Omental fat pad (tissue), 4 donors: ENCODE measurements around the gene ZNF28. TPM values are rescaled to one million over a fixed set of nuclear protein-coding genes. Genes with fewer than 3 reads are reported as not detected.
A peak's percentile ranks its signal among the peaks of the same experiment; 100 is the strongest.
"Not testable (repeated sequence)": the region's sequence is repeated elsewhere in the genome, so short reads cannot be mapped to it uniquely, and the experiment has no call there.

Experiments used
- ATAC-seq: fragments of 150-250 bp; one replicate; pipeline ENCODE4 v1.9.1; 2016; ENCODE audit warnings: mild to moderate bottlenecking, moderate library complexity; ENCODE audit not compliant: low FRiP score
- DNase-seq: peaks from one replicate; pipeline ENCODE4 v3.0.0-alpha.2; 2019; ENCODE audit warnings: low spot score
- total RNA-seq, 4 donors: library from RNA; depleted of rRNA; stranded (reverse); fragments of >200 nt; gene quantifications; one replicate each; pipeline ENCODE4 v1.1.0, GENCODE V29; 2016
- TF ChIP-seq, protein P1 (sequence below), 3 donors: fragments of 450-650 bp; IDR thresholded peaks; one replicate each; pipeline ENCODE4 v1.5.1; 2016 to 2017; ENCODE audit warnings: antibody characterized with exemption in 3 of 3, mild to moderate bottlenecking in 3 of 3, moderate library complexity in 2 of 3

Gene ZNF28
- total RNA-seq = 10 to 100 TPM in 2 of 4 donors, 1 to 10 TPM in 2; 8.6 to 13.1 (median 10.8) TPM

DNA sequence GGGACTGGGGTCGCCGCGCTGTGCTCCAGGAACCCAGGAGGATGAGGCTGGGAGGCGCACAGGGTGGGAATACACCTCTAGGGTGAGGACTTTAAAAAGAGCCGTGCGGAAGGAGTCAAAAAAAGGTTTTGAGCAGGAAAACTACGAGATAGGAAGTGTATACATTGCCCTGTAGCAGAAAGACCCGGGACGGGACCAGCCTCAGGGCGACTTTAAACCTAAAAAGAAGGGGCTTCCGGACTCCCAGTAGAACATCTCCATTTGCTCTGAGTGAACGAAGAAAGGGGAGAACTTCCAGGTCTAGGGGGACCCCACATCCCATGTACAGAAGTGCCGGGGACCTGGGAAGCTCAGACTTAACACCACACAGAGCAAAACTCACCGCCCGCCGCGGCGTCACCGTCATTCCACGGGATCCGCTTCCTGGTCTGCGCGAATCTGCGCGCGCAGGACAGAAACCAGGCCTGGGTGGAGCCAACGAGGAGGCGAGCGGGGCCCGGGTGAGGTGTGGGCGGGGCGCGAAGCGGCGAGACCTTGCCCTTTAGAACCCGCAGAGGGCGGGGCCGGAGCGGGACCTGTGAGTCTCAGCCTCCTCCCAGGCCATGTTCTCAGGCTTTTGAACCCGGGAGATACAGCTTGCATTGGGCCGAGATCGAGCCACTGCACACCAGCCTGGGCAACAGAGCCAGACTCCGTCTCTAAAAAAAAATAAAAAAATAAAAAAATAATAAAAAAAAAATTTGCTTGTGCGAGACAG, at the start of gene ZNF28:
TSS of gene ZNF28 (minus strand) at position 430 of the 757 bp plus-strand sequence. CDS start 3,675 bp downstream, outside the sequence.
- DNase-seq (peak; percentile 28), ATAC-seq (peak; percentile 99)

DNA sequence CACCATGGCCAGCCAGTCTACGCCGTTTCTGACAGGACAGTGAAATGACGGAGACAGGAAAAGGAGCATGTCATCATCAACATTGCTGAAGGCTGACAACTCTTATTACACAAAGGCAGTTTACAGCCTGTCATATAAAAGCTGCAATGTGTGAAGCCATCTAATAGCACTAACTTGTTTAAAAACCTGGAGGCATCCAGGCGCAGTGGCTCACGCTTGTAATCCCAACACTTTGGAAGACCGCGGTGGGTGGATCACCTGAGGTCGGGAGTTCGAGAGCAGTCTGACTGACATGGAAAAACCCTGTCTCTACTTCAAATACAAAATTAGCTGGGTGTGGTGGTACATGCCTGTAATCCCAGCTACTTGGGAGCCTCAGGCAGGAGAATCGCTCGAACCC, 46.6 kb upstream of the ZNF28 start:
- not testable (repeated sequence) for ATAC-seq, DNase-seq

DNA sequence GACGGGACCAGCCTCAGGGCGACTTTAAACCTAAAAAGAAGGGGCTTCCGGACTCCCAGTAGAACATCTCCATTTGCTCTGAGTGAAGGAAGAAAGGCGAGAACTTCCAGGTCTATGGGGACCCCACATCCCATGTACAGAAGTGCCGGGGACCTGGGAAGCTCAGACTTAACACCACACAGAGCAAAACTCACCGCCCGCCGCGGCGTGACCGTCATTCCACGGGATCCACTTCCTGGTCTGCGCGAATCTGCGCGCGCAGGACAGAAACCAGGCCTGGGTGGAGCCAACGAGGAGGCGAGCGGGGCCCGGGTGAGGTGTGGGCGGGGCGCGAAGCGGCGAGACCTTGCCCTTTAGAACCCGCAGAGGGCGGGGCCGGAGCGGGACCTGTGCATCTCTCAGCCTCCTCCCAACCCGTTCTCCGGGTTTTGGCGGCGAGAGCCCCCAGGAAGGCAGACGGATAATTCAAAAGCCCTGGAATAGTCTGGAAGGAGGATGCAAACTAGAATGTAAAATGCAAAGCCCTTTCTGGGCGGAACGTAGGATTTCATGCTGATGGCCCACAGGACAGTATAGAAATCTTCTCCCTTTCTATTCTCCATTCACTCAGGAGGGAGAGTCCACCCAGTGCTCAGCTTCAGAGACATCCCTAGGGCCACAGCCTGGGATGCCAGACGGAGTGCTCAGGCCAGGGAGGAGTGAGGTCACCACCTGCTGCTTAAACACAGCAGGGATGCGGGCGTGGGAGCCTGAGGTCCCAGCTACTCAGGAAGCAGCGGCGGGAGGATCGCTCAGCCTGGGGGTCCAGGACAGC, 36.2 kb upstream of the ZNF28 start, which contains the start of gene ZNF468:
TSS of gene ZNF468 (minus strand) at position 242 of the 814 bp plus-strand sequence. CDS start 3,347 bp downstream, outside the sequence.
- ATAC-seq (peak; percentile 99), DNase-seq (peak; percentile 33)

DNA sequence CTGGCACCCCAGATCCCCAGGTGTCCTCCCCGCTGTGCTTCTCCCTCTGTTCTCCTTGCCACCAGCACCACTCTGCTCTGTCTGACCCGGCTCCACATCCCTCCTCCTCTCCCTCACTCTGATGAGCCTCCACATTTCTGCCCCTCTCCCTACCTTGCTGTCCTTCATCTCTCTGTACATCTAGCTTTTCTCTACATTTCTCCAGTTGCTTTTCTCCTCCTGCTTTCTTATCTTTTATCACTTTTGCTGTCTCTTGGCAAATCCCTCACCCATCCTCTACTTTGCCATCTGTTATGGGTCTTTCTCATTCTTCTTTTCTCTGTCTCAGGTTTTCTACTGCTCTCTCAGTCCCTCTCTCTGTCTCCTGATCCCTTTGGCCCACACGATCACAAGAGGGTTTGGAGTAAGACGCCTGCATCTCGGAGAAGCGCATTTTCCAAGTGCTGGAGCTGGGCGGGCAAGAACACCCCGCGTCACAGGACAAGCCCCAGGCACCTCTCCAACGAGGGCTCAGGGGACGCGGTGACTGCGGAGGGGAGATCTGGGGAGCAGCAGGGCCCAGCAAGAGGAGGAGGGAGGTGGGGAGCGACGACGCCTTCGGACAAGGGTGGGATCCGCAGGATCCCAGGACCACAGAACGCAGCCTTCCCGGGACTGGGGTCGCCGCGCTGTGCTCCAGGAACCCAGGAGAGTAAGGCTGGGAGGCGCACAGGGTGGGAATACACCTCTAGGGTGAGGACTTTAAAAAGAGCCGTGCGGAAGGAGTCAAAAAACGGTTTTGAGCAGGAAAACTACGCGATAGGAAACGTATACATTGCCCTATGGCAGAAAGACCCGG, 35.3 kb upstream of the ZNF28 start:
- DNase-seq = not testable (repeated sequence)
- peak; percentile 31 for ATAC-seq

DNA sequence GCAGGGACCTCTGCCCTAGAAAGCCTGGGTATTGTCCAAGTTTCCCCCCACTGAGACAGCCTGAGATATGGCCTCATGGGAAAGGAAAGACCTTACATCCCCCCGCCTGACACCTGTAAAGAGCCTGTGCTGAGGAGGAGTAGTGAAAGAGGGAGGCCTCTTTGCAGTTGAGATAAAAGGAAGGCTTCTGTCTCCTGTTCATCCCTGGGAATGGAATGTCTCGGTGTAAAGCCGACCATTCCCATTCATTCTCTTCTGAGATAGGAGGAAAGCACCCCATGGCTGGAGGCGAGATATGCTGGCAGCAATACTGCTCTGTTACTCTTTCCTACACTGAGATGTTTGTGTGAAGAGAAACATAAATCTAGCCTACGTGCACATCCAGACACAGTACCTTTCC, 25.9 kb upstream of the ZNF28 start:
- ATAC-seq, DNase-seq: not testable (repeated sequence)

DNA sequence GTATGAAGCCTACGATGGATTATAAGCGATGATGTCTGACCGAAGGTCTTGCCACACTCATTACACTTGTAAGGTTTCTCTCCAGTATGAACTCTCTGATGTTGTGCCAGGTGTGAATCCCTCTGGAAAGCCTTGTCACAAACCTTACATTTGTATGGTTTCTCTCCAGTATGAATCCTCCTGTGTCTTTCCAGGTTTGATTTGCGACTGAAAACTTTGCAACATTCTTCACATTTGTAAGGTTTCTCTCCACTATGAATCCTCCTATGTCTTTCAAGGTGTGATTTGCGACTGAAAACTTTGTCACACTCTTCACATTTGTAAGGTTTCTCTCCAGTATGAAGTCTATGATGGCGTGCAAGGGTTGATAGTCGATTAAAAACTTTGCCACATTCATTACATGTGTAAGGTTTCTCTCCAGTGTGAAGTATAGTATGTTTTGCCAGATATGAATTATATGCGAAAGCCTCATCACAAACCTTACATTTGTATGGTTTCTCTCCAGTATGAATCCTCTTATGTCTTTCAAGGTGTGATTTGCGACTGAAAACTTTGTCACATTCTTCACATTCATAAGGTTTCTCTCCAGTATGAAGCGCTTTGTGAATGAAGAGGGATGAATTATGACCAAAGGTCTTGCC, 19.5 kb upstream of the ZNF28 start:
- DNase-seq, ATAC-seq: not testable (repeated sequence)

DNA sequence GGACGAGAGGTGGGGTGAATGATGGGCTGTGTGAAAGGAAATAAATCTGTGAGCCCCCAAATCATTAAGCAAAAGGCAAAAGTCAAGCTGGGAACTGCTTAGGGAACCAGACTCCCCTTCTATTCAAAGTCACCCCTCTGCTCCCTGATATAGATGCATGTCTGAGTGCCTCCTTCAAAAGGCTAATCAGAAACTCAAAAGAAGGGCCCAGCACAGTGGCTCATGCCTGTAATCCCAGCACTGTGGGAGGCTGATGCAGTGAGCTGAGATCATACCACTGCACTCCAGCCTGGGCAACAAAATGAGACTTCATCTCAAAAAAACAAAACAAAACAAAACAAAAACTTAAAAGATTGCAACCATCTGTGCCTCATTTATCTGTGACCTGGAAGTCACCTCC, 12.9 kb upstream of the ZNF28 start:
- ATAC-seq, DNase-seq: not testable (repeated sequence)

DNA sequence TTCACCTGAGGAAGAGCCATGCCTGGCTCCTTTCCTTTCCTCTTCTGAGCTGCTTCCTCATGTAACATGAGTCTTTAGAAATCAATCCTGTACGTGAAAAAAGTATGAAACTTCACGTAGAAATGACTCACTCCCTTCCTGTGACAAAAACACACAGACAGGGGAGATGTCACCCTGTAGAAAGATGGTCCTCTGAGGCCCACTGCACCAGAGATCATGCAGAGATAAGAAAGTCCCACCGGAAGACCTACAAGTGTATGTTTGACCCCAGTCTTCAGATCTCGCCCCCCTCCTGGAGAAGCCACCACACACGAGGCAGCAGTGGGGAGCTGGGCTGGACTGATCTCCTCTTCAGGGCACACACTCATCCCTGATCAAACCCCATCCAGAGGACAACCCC, 12.1 kb upstream of the ZNF28 start:
- not testable (repeated sequence) for DNase-seq, ATAC-seq

DNA sequence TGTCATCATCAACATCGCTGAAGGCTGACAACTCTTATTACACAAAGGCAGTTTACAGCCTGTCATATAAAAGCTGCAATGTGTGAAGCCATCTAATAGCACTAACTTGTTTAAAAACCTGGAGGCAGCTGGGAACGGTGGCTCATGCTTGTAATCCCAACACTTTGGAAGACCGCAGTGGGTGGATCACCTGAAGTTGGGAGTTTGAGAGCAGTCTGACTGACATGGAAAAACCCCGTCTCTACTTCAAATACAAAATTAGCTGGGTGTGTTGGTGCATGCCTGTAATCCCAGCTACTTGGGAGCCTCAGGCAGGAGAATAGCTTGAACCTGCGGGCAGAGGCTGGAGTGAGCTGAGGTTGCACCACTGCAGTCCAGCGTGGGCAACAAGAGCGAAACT, 8.4 kb upstream of the ZNF28 start:
- ATAC-seq, DNase-seq: not testable (repeated sequence)

DNA sequence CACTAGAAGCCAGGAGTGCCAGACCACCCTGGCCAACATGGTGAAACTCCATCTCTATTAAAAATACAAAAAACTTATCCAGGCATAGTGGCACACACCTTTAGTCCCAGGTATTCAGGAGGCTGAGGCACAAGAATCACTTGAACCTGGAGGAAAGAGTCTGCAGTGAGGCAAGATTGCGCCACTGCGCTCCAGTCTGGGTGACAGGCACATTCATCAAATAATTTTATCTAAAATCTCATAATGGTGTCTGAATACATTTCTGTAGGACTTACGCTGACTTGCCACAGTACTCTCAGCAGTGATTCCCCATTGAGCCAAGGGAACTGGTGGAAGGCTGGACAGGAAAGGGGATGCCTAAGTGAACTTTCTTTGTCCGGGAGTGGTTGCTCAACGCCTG, 4.3 kb upstream of the ZNF28 start:
- ATAC-seq (no peak), DNase-seq (no peak)
- TF ChIP-seq, protein P1, sequence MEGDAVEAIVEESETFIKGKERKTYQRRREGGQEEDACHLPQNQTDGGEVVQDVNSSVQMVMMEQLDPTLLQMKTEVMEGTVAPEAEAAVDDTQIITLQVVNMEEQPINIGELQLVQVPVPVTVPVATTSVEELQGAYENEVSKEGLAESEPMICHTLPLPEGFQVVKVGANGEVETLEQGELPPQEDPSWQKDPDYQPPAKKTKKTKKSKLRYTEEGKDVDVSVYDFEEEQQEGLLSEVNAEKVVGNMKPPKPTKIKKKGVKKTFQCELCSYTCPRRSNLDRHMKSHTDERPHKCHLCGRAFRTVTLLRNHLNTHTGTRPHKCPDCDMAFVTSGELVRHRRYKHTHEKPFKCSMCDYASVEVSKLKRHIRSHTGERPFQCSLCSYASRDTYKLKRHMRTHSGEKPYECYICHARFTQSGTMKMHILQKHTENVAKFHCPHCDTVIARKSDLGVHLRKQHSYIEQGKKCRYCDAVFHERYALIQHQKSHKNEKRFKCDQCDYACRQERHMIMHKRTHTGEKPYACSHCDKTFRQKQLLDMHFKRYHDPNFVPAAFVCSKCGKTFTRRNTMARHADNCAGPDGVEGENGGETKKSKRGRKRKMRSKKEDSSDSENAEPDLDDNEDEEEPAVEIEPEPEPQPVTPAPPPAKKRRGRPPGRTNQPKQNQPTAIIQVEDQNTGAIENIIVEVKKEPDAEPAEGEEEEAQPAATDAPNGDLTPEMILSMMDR (IDR thresholded peaks at IDR 0.05) = no peak

DNA sequence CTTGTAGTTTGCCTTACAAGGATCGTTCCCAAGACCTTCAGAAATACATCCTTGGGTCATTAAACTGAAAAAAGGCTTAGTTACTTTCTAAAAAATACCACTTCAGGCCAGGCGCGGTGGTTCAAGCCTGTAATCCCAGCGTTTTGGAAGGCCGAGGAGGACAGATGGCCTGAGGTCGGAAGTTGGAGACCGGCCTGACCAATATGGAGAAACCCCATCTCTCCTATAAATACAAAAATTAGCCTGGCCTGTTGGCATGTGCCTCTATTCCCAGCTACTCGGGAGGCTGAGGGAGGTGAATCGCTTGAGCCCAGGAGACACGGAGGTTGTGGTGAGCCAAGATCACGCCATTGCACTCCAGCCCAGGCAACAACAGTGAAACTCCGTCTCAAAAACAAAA, 2.2 kb upstream of the ZNF28 start:
- TF ChIP-seq, protein P1 (IDR thresholded peaks at IDR 0.05) = no peak
- no peak for ATAC-seq
- no peak for DNase-seq

DNA sequence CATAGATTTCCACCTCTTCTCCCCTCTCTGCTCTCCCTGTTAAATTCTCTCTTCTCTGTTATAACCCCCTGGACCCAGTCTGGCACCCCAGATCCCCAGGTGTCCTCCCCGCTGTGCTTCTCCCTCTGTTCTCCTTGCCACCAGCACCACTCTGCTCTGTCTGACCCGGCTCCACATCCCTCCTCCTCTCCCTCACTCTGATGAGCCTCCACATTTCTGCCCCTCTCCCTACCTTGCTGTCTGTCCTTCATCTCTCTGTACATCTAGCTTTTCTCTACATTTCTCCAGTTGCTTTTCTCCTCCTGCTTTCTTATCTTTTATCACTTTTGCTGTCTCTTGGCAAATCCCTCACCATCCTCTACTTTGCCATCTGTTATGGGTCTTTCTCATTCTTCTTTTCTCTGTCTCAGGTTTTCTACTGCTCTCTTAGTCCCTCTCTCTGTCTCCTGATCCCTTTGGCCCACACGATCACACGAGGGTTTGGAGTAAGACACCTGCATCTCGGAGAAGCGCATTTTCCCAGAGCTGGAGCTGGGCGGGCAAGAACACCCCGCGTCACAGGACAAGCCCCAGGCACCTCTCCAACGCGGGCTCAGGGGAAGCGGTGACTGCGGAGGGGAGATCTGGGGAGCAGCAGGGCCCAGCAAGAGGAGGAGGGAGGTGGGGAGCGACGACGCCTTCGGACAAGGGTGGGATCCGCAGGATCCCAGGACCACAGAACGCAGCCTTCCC, 795 bp downstream of the ZNF28 start:
- ATAC-seq = peak; percentile 22
- DNase-seq = not testable (repeated sequence)
